PC-3 (cell line): ENCODE measurements around the gene PPP1R9B. TPM values are rescaled to one million over a fixed set of nuclear protein-coding genes. Genes with fewer than 3 reads are reported as not detected.

Experiments used
- ATAC-seq: fragments of 200-7000 bp; cut with Tn5 transposase; 2 replicates; pipeline ENCODE4 v1.9.1; 2020; ENCODE audit warnings: mild to moderate bottlenecking, moderate library complexity
- BruUV-seq: library from RNA; stranded (reverse); fragments of 400-500 nt; replicated peaks from 2 replicates; lab custom pipeline; 2021; lab: Mats Ljungman, UMichigan
- CTCF ChIA-PET: fragments of 300-600 bp; sonication (Branson Sonifier 250); formaldehyde crosslinking; loops from one replicate; lab custom pipeline; 2022; ENCODE audit warnings: antibody characterized with exemption; lab: Charles Lee
- POLR2A ChIA-PET: fragments of 300-600 bp; sonication (Branson Sonifier 250); formaldehyde crosslinking; loops from one replicate; lab custom pipeline; 2022; ENCODE audit warnings: antibody characterized with exemption; ENCODE audit not compliant: unreplicated experiment; lab: Charles Lee
- DNase-seq: peaks from one replicate; pipeline ENCODE4 v3.0.0-alpha.2; 2015
- H2AFZ ChIP-seq: fragments of 300-600 bp; sonication (generic); 2 replicates; pipeline ENCODE4 v1.6.0; 2016; ENCODE audit warnings: antibody characterized with exemption, low read length
- H3F3A ChIP-seq: fragments of 300-600 bp; sonication (generic); one replicate; pipeline ENCODE4 v1.6.0; 2017; ENCODE audit warnings: antibody characterized with exemption, low read length, control low read depth, mild to moderate bottlenecking; ENCODE audit not compliant: unreplicated experiment
- H3K27ac ChIP-seq: fragments of 300-600 bp; sonication (generic); 2 replicates; pipeline ENCODE4 v1.5.1; 2016; ENCODE audit warnings: mild to moderate bottlenecking, low read length
- H3K27me3 ChIP-seq: fragments of 300-600 bp; sonication (generic); 2 replicates; pipeline ENCODE4 v1.6.1; 2016; ENCODE audit warnings: low read length, mixed read lengths
- H3K36me3 ChIP-seq: fragments of 300-600 bp; sonication (generic); 2 replicates; pipeline ENCODE4 v1.6.1; 2016; ENCODE audit warnings: low read depth, mixed run types, low read length, mixed read lengths
- H3K4me1 ChIP-seq: fragments of 300-600 bp; sonication (generic); 2 replicates; pipeline ENCODE4 v1.5.1; 2016; ENCODE audit warnings: low read length; ENCODE audit not compliant: insufficient read depth
- H3K4me2 ChIP-seq: fragments of 300-600 bp; sonication (generic); 2 replicates; pipeline ENCODE4 v1.6.0; 2016; ENCODE audit warnings: low read length
- H3K4me3 ChIP-seq: fragments of 300-600 bp; sonication (generic); 2 replicates; pipeline ENCODE4 v1.5.1; 2016; ENCODE audit warnings: mild to moderate bottlenecking, low read length, mixed read lengths
- H3K79me2 ChIP-seq: fragments of 300-600 bp; sonication (generic); 2 replicates; pipeline ENCODE4 v1.6.1; 2017; ENCODE audit warnings: low read length, mixed read lengths
- H3K9ac ChIP-seq: fragments of 300-600 bp; sonication (generic); 2 replicates; pipeline ENCODE4 v1.6.0; 2016; ENCODE audit warnings: mild to moderate bottlenecking, low read length
- H3K9me2 ChIP-seq: fragments of 300-600 bp; sonication (generic); replicated peaks from 2 replicates; pipeline ENCODE4 v1.6.1; 2016; ENCODE audit warnings: mixed run types, low read length, mixed read lengths
- H3K9me3 ChIP-seq: fragments of 300-600 bp; sonication (generic); 2 replicates; pipeline ENCODE4 v1.6.1; 2016; ENCODE audit warnings: low read length, mixed read lengths
- H4K20me1 ChIP-seq: fragments of 300-600 bp; sonication (generic); 2 replicates; pipeline ENCODE4 v1.6.1; 2016; ENCODE audit warnings: low read length, mixed read lengths
- CTCF ChIP-seq: fragments of 300-600 bp; sonication (generic); conservative IDR thresholded peaks from 2 replicates; pipeline ENCODE4 v1.5.1; 2017; ENCODE audit warnings: antibody characterized with exemption, low read depth, mild to moderate bottlenecking, low read length
- EZH2 ChIP-seq: fragments of 300-600 bp; sonication (generic); IDR thresholded peaks from one replicate; pipeline ENCODE4 v1.6.1; 2017; ENCODE audit warnings: antibody characterized with exemption, mild to moderate bottlenecking, low read length; ENCODE audit not compliant: unreplicated experiment
- EZH2phosphoT487 ChIP-seq: fragments of 300-600 bp; sonication (generic); IDR thresholded peaks from 2 replicates; pipeline ENCODE4 v1.6.1; 2018; ENCODE audit warnings: mild to moderate bottlenecking, antibody characterized with exemption, low read length, borderline replicate concordance
- intact Hi-C: fragments of 100-400 bp; cut with micrococcal nuclease; formaldehyde crosslinking; loops from 2 replicates; pipeline ENCODE4 v1.9.0; 2023
- total RNA-seq: library from RNA; depleted of rRNA; stranded (reverse); fragments of >200 nt; gene quantifications from 2 replicates; pipeline ENCODE4 v1.2.3, GENCODE V29; 2014

Gene PPP1R9B
- total RNA-seq, 1 experiment from 2014 or later, result 67.7 TPM

GRCh38 chr17:50177983-50178834, 27.7 kb upstream of the PPP1R9B start:
- peak; percentile 90 for TF ChIP-seq EZH2phosphoT487
- no peak for TF ChIP-seq EZH2
- TF ChIP-seq CTCF, result peak; percentile 92
- Histone ChIP-seq H3K9me3 (no peaks in the 10 kb centered on the region), H3K36me3 (no peaks in the 10 kb centered on the region), H3K4me3 (0 out of 2 replicates have a peak overlapping the region, but pooled peaks have one; percentile 3), H3K27me3 (no peaks in the 10 kb centered on the region), H2AFZ (peak overlapping the region; percentile 67), H3K79me2 (no peaks in the 10 kb centered on the region), H3K4me1 (peaks cover 18% of the 10 kb centered on the region), H4K20me1 (no peaks in the 10 kb centered on the region), H3K27ac (peak overlapping the region; percentile 93), H3F3A (no peaks in the 10 kb centered on the region), H3K4me2 (peak overlapping the region; percentile 60), H3K9me2 (no peaks in the 10 kb centered on the region), H3K9ac (peak overlapping the region; percentile 73)
- peak; percentile 95 for ATAC-seq
- intact Hi-C loops, result no loop called here
- ChIA-PET CTCF (interaction anchor here (0.6 to 1.9 kb wide), 3 partner anchors 9 to 621 kb away, joined by 4 to 10 read pairs (median 4); no protein-coding TSS in a partner anchor), POLR2A (interaction anchor here (0.6 kb wide), 1 partner anchor 211 kb away, joined by 5 read pairs; no protein-coding TSS in a partner anchor)
- peak; percentile 97 for DNase-seq
- no TSS peak for BruUV-seq

DNA sequence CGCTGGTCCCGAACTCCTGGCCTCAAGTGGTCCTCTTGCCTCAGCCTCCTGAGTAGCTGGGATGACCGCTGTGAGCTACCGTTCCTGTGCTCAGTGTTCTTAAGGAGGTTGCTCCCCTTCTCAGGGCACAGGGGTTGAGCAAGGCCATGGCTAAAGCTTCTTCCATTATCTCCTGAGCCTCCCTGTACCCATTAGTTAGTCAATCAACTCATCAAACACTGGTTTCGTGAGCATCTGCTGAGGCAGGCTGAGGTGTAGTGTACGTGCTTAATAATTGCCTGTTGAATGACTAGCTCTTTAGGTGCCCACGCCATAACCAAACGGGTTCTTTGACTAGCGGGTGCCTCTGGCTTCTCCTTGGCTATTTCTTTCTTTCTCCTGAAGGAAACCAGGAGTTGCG, 27.0 kb upstream of the PPP1R9B start:
- Histone ChIP-seq H2AFZ (peak overlapping the region; percentile 67; the same call in 1 of the 2 replicates), H3K4me2 (peak overlapping the region; percentile 60), H3K4me1 (peaks cover 18% of the 10 kb centered on the region), H3K79me2 (no peaks in the 10 kb centered on the region), H3K36me3 (no peaks in the 10 kb centered on the region), H3K9me3 (no peaks in the 10 kb centered on the region), H3K9ac (peak overlapping the region; percentile 73), H3F3A (no peaks in the 10 kb centered on the region), H3K4me3 (0 out of 2 replicates have a peak overlapping the region, but pooled peaks have one; percentile 3), H3K9me2 (no peaks in the 10 kb centered on the region), H3K27ac (peak overlapping the region; percentile 93), H4K20me1 (no peaks in the 10 kb centered on the region), H3K27me3 (no peaks in the 10 kb centered on the region)
- intact Hi-C loops, result no loop called here
- ChIA-PET CTCF (interaction anchor here (0.5 to 1.9 kb wide), 4 partner anchors 8 to 247 kb away, joined by 4 to 10 read pairs (median 4); no protein-coding TSS in a partner anchor), POLR2A (interaction anchor here (0.6 kb wide), 1 partner anchor 1233 kb away, joined by 3 read pairs; no protein-coding TSS in a partner anchor)
- DNase-seq (no peak), ATAC-seq (no peak)
- TF ChIP-seq EZH2 (no peak), CTCF (no peak), EZH2phosphoT487 (no peak)
- no TSS peak for BruUV-seq
